ENCODE measurements around the gene CLEC9A.

DNA sequence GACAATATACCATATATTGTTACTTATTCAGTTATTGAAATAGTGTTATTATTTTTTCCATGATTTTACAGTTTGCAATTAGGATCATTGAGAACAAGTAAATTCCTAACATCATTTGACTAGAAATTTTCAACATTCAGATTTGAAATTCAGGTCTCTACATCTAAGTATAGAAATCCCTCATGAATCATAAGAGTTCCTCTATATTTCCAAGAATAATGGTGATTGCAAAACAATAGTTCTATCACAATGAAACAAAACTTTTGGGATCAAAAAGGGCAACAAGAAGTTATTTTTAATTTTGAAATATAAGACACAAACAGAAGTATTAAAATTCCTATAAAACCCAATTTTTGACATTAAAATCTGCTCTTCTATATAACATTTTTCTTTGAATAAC lies 57.5 kb downstream of the CLEC9A start:
- TF ChIP-seq EZH2 (IDR thresholded peaks at IDR 0.05; ENCODE audit: low read depth, unreplicated experiment) (no peak), POLR2AphosphoS5 (IDR thresholded peaks at IDR 0.05; ENCODE audit: low read depth) (no peak), CREB1 (CRISPR knock-in tag; IDR thresholded peaks at IDR 0.05; ENCODE audit: low read depth) (no peak), EZH2phosphoT487 (IDR thresholded peaks at IDR 0.05; ENCODE audit: unreplicated experiment) (no peak)
- TF ChIP-seq, protein P1, sequence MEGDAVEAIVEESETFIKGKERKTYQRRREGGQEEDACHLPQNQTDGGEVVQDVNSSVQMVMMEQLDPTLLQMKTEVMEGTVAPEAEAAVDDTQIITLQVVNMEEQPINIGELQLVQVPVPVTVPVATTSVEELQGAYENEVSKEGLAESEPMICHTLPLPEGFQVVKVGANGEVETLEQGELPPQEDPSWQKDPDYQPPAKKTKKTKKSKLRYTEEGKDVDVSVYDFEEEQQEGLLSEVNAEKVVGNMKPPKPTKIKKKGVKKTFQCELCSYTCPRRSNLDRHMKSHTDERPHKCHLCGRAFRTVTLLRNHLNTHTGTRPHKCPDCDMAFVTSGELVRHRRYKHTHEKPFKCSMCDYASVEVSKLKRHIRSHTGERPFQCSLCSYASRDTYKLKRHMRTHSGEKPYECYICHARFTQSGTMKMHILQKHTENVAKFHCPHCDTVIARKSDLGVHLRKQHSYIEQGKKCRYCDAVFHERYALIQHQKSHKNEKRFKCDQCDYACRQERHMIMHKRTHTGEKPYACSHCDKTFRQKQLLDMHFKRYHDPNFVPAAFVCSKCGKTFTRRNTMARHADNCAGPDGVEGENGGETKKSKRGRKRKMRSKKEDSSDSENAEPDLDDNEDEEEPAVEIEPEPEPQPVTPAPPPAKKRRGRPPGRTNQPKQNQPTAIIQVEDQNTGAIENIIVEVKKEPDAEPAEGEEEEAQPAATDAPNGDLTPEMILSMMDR (conservative IDR thresholded peaks at IDR 0.05; ENCODE audit: low read depth in 2 of 2): no peak
- TF ChIP-seq, protein P2, sequence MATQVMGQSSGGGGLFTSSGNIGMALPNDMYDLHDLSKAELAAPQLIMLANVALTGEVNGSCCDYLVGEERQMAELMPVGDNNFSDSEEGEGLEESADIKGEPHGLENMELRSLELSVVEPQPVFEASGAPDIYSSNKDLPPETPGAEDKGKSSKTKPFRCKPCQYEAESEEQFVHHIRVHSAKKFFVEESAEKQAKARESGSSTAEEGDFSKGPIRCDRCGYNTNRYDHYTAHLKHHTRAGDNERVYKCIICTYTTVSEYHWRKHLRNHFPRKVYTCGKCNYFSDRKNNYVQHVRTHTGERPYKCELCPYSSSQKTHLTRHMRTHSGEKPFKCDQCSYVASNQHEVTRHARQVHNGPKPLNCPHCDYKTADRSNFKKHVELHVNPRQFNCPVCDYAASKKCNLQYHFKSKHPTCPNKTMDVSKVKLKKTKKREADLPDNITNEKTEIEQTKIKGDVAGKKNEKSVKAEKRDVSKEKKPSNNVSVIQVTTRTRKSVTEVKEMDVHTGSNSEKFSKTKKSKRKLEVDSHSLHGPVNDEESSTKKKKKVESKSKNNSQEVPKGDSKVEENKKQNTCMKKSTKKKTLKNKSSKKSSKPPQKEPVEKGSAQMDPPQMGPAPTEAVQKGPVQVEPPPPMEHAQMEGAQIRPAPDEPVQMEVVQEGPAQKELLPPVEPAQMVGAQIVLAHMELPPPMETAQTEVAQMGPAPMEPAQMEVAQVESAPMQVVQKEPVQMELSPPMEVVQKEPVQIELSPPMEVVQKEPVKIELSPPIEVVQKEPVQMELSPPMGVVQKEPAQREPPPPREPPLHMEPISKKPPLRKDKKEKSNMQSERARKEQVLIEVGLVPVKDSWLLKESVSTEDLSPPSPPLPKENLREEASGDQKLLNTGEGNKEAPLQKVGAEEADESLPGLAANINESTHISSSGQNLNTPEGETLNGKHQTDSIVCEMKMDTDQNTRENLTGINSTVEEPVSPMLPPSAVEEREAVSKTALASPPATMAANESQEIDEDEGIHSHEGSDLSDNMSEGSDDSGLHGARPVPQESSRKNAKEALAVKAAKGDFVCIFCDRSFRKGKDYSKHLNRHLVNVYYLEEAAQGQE (IDR thresholded peaks at IDR 0.05; ENCODE audit: unreplicated experiment): no peak
